ENCODE data around the gene CCP110. TPM values are rescaled to one million over a fixed set of nuclear protein-coding genes. Genes with fewer than 3 reads are reported as not detected.

The CCP110 gene
- total and polyA plus RNA-seq, 2 experiments from 2014 or later, result 10.7 to 20.9 TPM

GRCh38 chr16:19555938-19556771, 32.4 kb downstream of the CCP110 start:
- H3K4me1 ChIP-seq (ENCODE audit: insufficient read depth), result no peaks in the 10 kb centered on the region
- H3K4me2 ChIP-seq, result peak overlapping the region; percentile 82
- no peaks in the 10 kb centered on the region for H3K27me3 ChIP-seq (ENCODE audit: insufficient read depth)
- Mint-ChIP-seq H3K9me3 (no peaks in the 10 kb centered on the region), H3K27me3 (ENCODE audit: insufficient read depth, low read depth, poor library complexity) (peaks cover 11% of the 10 kb centered on the region), H3K27ac (peak overlapping the region; percentile 98), H3K36me3 (ENCODE audit: low read depth) (peaks cover 11% of the 10 kb centered on the region; the same call in 2 of the 3 replicates), H3K4me3 (peak overlapping the region; percentile 92), H3K4me1 (peaks cover 12% of the 10 kb centered on the region)
- peak overlapping the region; percentile 85 for H3K4me3 ChIP-seq
- no peaks in the 10 kb centered on the region for H4K20me1 ChIP-seq (replicated peaks; ENCODE audit: insufficient read depth)
- H2AFZ ChIP-seq, result peak overlapping the region; percentile 79
- DNase-seq (ENCODE audit: low spot score) (peak; percentile 94), ATAC-seq (peak; percentile 71)
- H3K79me2 ChIP-seq (replicated peaks; ENCODE audit: insufficient read depth), result peaks cover 32% of the 10 kb centered on the region
- H3K36me3 ChIP-seq (ENCODE audit: insufficient read depth), result 0 out of 2 replicates have a peak, but pooled peaks cover 3% of the 10 kb centered on the region
- TF ChIP-seq CTCF (conservative IDR thresholded peaks at IDR 0.05; ENCODE audit: low read depth in 2 of 2) (peak; percentile 15 to 33; a peak in 2 of 4 replicates), STAT1 (IDR thresholded peaks at IDR 0.05; ENCODE audit: unreplicated experiment) (no peak), JUNB (IDR thresholded peaks at IDR 0.05; ENCODE audit: unreplicated experiment) (no peak), CREB1 (CRISPR knock-in tag; IDR thresholded peaks at IDR 0.05; ENCODE audit: low read depth) (peak; percentile 13; the same call in 1 of the 2 replicates), ZNF114 (CRISPR knock-in tag; IDR thresholded peaks at IDR 0.05) (no peak)
- H3K27ac ChIP-seq (ENCODE audit: low read depth), result peak overlapping the region; percentile 95
- no peaks in the 10 kb centered on the region for H3K9me2 ChIP-seq (ENCODE audit: insufficient read depth)
- 0 out of 2 replicates have a peak, but pooled peaks cover 3% of the 10 kb centered on the region for H3F3A ChIP-seq (replicated peaks; ENCODE audit: low read depth)

GRCh38 chr16:19559242-19559910, 35.6 kb downstream of the CCP110 start:
- H3K27me3 ChIP-seq (ENCODE audit: insufficient read depth), result no peaks in the 10 kb centered on the region
- peaks cover 27% of the 10 kb centered on the region for H3K36me3 Mint-ChIP-seq (ENCODE audit: low read depth)
- no peak overlapping the region for H3K4me3 Mint-ChIP-seq
- ATAC-seq (no peak), DNase-seq (ENCODE audit: low spot score) (peak; percentile 85)
- peak overlapping the region; percentile 47 for H3K27ac Mint-ChIP-seq
- H3K4me1 Mint-ChIP-seq, result peaks cover 12% of the 10 kb centered on the region
- TF ChIP-seq CTCF (conservative IDR thresholded peaks at IDR 0.05; ENCODE audit: low read depth in 2 of 2), result peak; percentile 57 to 92
- TF ChIP-seq ZNF462 (CRISPR knock-in tag; IDR thresholded peaks at IDR 0.05), result no peak
- no peaks in the 10 kb centered on the region for H3K4me1 ChIP-seq (ENCODE audit: insufficient read depth)
- peaks cover 13% of the 10 kb centered on the region for H3K27me3 Mint-ChIP-seq (ENCODE audit: insufficient read depth, low read depth, poor library complexity)
- H3F3A ChIP-seq (replicated peaks; ENCODE audit: low read depth), result 0 out of 2 replicates have a peak, but pooled peaks cover 3% of the 10 kb centered on the region
- no peak overlapping the region for H3K27ac ChIP-seq (ENCODE audit: low read depth)
- no peak overlapping the region for H2AFZ ChIP-seq
- H3K9me3 Mint-ChIP-seq, result peaks cover 10% of the 10 kb centered on the region
- no peaks in the 10 kb centered on the region for H3K9me2 ChIP-seq (ENCODE audit: insufficient read depth)
- H3K4me3 ChIP-seq, result no peak overlapping the region
- no peaks in the 10 kb centered on the region for H3K36me3 ChIP-seq (ENCODE audit: insufficient read depth)
- H3K79me2 ChIP-seq (replicated peaks; ENCODE audit: insufficient read depth), result peaks cover 51% of the 10 kb centered on the region
- no peaks in the 10 kb centered on the region for H4K20me1 ChIP-seq (replicated peaks; ENCODE audit: insufficient read depth)
- no peak overlapping the region for H3K4me2 ChIP-seq

Measured in GM23338 (cell line).